Measurements from ENCODE around the gene TMEM163. TPM values are rescaled to one million over a fixed set of nuclear protein-coding genes. Genes with fewer than 3 reads are reported as not detected.

The TMEM163 gene
- total RNA-seq, 2 donors from 2014 or later, result 0.55 to 23.1 TPM

GRCh38 chr2:134457765-134458472 lies 260.9 kb downstream of the TMEM163 start:
- no peak for DNase-seq (ENCODE audit: low spot score)
- Histone ChIP-seq H3K27ac (no peak overlapping the region), H3K36me3 (no peaks in the 10 kb centered on the region), H3K4me3 (no peak overlapping the region), H3K9me3 (no peaks in the 10 kb centered on the region), H3K4me1 (replicated peaks) (no peaks in the 10 kb centered on the region), H3K27me3 (replicated peaks; ENCODE audit: insufficient read depth) (no peaks in the 10 kb centered on the region)
- intact Hi-C loops (cut with DNase I), result no loop called here
- WGBS, result 65% methylated on average over 18 of the region's 18 CpGs
- TF ChIP-seq CTCF (IDR thresholded peaks at IDR 0.05) (no peak), POLR2AphosphoS5 (IDR thresholded peaks at IDR 0.05) (no peak), POLR2A (IDR thresholded peaks at IDR 0.05) (no peak)

- H3K9me3 ChIP-seq, result no peaks in the 10 kb centered on the region
- no peaks in the 10 kb centered on the region for H3K4me1 ChIP-seq (replicated peaks)
- 94% methylated on average over 7 of the region's 7 CpGs for WGBS
- H3K4me3 ChIP-seq, result no peak overlapping the region
- intact Hi-C loops (cut with DNase I), result no loop called here
- TF ChIP-seq POLR2AphosphoS5 (IDR thresholded peaks at IDR 0.05), result no peak
- no peak for TF ChIP-seq CTCF (IDR thresholded peaks at IDR 0.05)
- TF ChIP-seq POLR2A (IDR thresholded peaks at IDR 0.05), result no peak
- no peaks in the 10 kb centered on the region for H3K27me3 ChIP-seq (replicated peaks; ENCODE audit: insufficient read depth)
- H3K27ac ChIP-seq, result no peak overlapping the region
- no peaks in the 10 kb centered on the region for H3K36me3 ChIP-seq
- no peak for DNase-seq (ENCODE audit: low spot score)
Measured at GRCh38 chr2:134457353-134457752, 261.4 kb downstream of the TMEM163 start.

GRCh38 chr2:134455426-134455825 lies 263.4 kb downstream of the TMEM163 start:
- Histone ChIP-seq H3K27ac (no peak overlapping the region), H3K36me3 (no peaks in the 10 kb centered on the region), H3K9me3 (no peaks in the 10 kb centered on the region), H3K4me1 (replicated peaks) (no peaks in the 10 kb centered on the region), H3K27me3 (replicated peaks; ENCODE audit: insufficient read depth) (no peaks in the 10 kb centered on the region), H3K4me3 (no peak overlapping the region)
- WGBS, result 91% methylated on average over 10 of the region's 10 CpGs
- intact Hi-C loops (cut with DNase I), result no loop called here
- DNase-seq (ENCODE audit: low spot score), result no peak
- TF ChIP-seq POLR2A (IDR thresholded peaks at IDR 0.05), result no peak
- TF ChIP-seq POLR2AphosphoS5 (IDR thresholded peaks at IDR 0.05), result no peak
- TF ChIP-seq CTCF (IDR thresholded peaks at IDR 0.05), result no peak

- DNase-seq (ENCODE audit: low spot score), result no peak
Measured at GRCh38 chr2:134454931-134455330, 263.9 kb downstream of the TMEM163 start.

More at GRCh38 chr2:134454931-134455330, 263.9 kb downstream of the TMEM163 start:
- 74% methylated on average over 6 of the region's 6 CpGs for WGBS
- Histone ChIP-seq H3K9me3 (no peaks in the 10 kb centered on the region), H3K4me3 (no peak overlapping the region), H3K27me3 (replicated peaks; ENCODE audit: insufficient read depth) (no peaks in the 10 kb centered on the region), H3K4me1 (replicated peaks) (no peaks in the 10 kb centered on the region), H3K36me3 (no peaks in the 10 kb centered on the region), H3K27ac (no peak overlapping the region)
- intact Hi-C loops (cut with DNase I), result no loop called here
- no peak for TF ChIP-seq POLR2AphosphoS5 (IDR thresholded peaks at IDR 0.05)
- TF ChIP-seq POLR2A (IDR thresholded peaks at IDR 0.05), result no peak
- TF ChIP-seq CTCF (IDR thresholded peaks at IDR 0.05), result no peak
